GM19395 (cell line): ENCODE data around the gene GAMT.

Experiments used
- ATAC-seq: cut with Tn5 transposase; IDR thresholded peaks from one replicate; pipeline ENCODE4 v1.9.1; 2021; ENCODE audit warnings: mild to moderate bottlenecking, moderate library complexity; ENCODE audit not compliant: unreplicated experiment

Gene GAMT

GRCh38 chr19:1418951-1419738 is 17.8 kb upstream of the GAMT start:
- no peak for ATAC-seq

DNA sequence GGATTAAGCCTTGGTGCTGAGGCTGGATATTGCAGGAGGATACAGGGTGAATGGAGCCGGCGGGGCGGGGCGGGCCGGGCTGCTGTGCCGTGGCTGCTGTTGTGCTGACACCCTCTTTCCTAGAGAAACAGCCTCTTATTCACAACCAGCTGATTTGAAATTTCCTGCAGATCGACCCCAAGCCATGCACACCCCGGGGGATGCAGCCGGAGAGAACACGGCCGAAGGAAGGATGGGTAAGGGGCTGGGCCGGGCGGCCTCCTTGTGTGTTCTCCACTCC is 17.1 kb upstream of the GAMT start:
- ATAC-seq, result no peak

DNA sequence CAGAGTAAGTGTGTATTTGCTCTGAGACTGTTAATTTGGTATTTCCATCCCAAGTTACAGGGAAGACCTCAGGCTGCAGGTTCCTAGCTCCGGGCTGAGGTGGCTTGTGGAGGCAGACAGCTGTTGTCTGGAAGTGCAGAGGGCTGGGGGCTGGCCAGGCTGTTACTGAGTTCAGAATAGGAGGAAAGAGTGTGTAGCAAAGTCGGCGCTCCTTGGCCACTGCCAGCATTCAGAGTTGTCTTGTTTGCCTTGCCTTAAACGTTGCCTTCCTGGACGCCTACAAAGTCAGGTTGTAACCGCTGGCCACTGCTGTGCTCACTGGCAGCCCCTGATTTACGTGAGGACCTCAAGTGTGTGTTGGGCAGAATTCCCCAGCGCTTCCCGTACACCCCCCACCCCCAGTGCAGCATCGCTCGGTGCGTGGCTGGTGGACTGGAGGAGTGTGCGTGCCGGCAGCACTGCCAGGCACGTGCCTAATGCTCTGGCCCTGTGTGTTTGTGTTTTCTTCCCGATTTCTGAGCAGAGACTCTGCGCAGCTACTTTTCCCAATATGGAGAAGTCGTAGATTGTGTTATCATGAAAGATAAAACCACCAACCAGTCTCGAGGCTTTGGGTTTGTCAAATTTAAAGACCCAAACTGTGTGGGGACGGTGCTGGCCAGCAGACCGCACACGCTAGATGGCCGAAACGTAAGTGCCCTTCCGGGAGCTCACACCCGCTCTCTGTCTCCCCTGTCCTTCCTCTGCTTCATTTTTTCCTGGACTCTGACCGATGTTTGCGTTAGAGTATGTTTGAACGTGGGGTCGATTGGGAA is 16.5 kb upstream of the GAMT start:
- no peak for ATAC-seq

DNA sequence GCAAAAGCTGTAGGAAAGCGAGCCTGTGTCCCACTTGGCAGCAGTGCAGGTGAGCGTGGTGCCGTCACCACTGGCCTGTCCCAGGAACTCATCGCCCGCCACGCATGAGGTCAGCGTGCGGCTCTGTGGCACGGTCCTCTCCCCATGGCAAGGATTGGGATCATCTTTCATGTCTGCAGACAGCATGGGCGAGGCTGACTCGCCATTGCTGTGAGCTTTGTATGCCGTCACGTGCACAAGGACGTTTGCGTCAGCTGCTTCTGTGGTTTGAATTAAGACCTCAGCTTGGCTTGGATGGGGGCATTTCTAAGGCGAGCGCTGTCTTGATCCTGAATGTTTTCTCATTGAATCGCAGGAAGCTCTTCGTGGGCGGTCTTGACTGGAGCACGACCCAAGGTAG is 15.8 kb upstream of the GAMT start:
- ATAC-seq, result no peak

DNA sequence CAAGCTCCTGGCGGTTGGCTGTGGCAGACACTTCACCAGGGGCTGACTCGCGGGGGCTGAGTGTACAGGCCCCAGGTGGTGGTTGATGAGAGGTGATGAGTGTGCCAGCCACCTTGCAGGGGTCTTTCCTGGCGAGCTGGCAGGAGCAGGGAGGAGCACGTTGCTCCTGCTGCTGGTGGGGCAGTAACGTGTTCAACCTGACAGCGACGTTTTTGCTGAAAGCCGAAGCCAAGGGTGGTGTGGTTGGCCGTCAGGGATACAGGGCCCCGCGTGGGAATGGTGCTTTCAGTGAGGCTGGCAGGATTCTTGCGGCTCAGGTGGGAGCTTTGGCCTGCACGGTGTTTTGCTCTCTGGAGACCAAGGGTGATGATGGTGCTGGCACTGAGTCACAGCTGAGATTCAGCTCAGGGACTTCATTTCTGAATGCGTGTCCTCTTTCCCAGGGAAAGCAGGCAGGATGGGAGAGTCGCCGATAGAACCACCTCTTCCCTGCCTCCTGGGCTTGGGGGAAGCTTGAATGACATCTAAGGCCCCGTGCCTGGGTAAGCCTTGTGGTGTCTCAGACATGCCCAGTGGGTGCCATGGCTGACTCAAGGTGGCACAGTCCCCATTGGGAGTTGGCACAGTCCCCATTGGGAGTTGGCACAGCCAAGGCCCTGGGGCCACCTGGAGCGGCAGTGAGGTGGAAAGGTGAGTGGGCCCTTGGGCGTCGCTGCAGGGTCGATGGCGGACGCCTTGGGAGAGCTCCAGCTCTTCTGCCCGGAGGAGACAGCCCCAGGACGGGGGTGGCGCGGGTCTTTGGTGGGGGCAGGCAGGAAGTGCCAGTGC is 14.9 kb upstream of the GAMT start:
- ATAC-seq, result no peak

- no peak for ATAC-seq
Measured at GRCh38 chr19:1412995-1413800, 11.9 kb upstream of the GAMT start.

DNA sequence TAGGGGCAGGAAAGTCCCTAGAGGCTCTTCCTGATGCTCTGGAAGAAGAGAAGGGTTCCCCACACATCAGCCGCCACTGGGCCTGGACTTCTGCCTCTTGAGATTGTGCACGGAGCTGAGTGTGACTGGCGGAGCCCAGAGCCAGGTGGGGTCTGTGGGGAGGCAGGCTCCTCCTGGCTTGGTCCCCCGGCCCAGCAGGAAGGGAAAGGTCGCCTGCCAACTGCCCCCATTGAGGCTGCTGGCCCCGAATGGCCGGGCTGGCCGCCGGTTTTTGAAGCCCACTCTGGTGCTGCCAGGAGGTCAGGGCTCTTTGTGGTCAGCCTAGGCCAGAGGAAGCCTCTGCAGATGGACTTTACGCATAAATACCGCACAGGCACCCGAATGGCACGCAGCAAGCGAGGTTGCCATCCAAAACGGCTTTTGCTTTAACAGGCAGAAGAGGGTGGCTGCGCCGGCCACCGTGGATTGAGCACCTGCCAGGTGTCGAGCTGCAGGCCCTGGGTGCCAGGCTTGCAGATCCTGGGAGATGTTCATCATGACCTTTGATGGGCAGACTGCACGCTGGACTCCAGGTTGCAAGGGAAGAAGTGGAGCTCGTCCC is 11.1 kb upstream of the GAMT start:
- ATAC-seq, result no peak

DNA sequence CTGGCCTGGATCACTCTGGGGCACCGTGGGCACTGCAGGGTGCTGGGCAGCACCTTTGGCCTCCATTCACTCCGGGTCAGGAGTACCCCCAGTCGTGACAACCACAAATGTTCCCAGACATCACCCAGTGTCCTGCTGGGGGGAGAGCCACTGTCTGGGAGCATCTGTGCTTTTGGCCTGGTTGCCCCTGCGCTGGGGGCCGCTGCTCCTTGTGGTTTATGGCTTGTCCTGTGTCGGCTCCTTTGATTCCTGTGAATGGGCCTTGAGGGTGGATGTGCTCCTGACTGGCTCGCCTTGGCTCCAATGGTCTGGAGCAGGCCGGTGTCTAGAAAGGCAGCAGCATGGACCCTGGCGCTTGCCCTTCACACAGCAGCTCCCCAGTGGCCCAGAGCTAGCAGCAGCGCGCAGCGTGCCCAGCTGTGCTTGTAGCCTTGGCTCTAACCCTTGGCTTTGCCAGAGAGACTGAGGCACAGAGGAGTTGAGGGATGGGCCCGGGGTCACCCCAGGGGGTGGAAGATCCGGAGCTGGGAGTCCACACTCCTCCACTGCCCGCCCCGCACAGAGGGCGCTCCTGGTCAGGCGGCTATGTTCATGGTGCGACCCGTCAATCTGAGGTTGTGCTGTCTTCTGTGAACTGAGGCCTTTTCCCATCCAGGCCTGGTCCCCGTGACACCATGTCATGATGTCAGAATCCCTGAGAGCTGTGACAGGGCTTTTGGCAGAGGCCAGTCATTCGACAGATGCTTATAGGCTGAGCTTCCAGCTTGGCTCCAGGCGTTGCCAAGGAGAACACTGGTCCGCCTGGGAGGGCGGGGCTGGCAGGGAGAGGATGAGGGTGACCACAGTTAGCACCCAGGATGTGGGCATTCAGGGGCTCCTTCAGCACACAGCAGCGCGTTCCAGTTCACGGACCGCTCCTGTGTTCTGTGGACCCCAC is 10.2 kb upstream of the GAMT start:
- no peak for ATAC-seq

GRCh38 chr19:1410789-1411188 is 9.4 kb upstream of the GAMT start:
- no peak for ATAC-seq

DNA sequence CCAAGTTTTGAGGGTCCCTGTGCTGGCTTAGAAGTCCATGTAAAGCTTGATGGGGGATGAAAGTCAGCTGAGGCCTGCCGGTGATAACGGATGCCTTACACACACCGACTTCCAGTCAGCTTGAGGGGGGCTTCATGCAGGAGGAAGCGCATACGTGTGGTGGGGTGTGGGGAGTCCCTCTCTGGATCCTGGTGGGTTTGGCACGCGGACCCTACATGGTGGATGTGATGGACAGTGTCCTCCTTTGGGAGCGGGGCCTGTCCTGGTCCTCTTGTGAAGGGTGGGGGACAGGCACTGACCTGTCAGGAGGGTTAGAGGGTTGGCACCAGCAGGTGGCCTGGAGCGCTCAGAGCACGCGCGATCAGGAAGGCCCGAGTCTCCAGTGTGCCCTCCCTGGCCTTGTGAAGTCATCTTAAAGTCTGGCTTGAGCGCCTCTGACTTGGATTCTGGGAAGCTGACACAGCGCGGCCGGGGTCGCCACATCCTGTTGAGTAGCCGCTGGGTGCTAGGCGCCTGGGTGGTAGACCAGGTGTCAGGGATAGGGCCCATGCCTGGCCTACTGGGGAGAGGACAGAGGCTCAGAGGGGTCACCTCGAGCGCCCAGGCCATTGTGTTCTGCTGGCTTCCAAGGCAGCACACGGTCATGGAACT is 8.9 kb upstream of the GAMT start:
- no peak for ATAC-seq

DNA sequence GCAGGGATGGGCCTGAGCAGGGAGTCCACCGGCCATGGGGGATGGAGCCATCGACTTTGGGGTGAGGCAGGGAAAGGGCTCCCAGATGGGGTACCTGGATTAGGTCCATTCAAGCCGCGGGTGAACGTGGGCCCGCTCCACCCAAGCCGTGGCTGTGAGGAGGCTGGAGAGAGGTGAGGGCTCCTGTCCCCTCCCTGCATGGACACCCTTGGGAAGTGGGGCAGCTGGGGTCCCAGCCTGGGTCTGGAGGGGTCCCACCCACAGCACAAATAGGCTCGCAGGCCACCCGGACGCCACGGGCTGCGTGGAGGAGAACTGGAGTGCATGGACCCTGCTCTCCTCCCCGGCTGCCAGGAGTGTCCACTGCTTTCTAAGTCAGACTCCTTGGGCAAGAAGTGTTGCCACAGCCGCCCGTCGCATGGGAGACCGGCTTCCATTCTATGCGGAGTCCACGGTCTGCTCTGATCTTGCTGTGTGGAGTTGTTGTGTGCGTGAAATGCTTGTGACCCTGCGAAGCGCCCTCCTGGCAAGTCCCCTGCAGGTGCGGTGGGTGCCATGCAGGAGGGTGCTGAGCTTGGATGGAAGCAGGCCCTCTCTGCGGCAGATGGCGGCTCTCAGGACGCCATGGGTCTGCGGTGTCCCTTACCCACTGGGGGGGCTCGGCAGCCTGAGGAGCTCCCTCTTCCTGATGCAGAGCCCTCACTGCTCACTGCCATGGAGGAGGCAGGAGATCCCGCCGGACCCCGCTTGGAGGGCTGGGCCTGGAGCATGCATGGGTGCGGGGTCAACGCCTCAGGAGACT is 8.1 kb upstream of the GAMT start:
- ATAC-seq, result no peak

- no peak for ATAC-seq
Measured at GRCh38 chr19:1408300-1409203, 7.2 kb upstream of the GAMT start.

GRCh38 chr19:1407528-1408299 is 6.4 kb upstream of the GAMT start, which contains the start of gene DAZAP1:
DAZAP1 (plus strand) TSS chr19:1407586; CDS start chr19:1407774, 188 bp downstream.
- ATAC-seq, result peak; percentile 8

- ATAC-seq, result peak; percentile 72
Measured at GRCh38 chr19:1406774-1407527, 5.6 kb upstream of the GAMT start.

GRCh38 chr19:1402411-1403070 is 1.2 kb upstream of the GAMT start:
- no peak for ATAC-seq
